GM18858 (cell line): Measurements from ENCODE around the gene TIRAP.
A peak's percentile ranks its signal among the peaks of the same experiment; 100 is the strongest.
"Not testable (repeated sequence)": the region's sequence is repeated elsewhere in the genome, so short reads cannot be mapped to it uniquely, and the experiment has no call there.

Experiments
- ATAC-seq: cut with Tn5 transposase; IDR thresholded peaks from one replicate; pipeline ENCODE4 v1.9.1; 2021; ENCODE audit not compliant: unreplicated experiment

Gene TIRAP

GRCh38 chr11:126284829-126285228, 1.9 kb downstream of the TIRAP start:
- peak; percentile 56 for ATAC-seq

DNA sequence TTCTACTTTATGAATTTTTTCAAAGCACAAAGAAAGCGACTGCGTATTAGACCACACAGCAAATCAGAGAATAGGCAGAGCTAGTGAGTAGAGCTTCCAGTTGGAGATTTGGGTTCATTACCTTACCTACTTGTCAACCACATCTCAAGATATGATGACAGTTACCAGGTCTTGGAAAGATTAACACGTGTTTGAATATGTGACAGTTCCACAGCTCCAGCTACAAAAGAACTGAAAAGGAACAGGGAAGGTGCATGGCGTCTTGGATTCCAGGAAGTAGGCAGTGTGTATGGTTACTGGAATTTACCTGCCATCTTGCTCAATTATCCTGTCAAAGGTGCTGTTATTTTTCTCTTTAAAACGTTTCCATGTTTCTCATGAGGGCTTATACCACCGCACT, 5.3 kb downstream of the TIRAP start:
- no peak for ATAC-seq

- ATAC-seq, result no peak
Observed at GRCh38 chr11:126290887-126291286, 8.0 kb downstream of the TIRAP start.

- no peak for ATAC-seq
Observed at GRCh38 chr11:126293726-126294125, 10.8 kb downstream of the TIRAP start.

DNA sequence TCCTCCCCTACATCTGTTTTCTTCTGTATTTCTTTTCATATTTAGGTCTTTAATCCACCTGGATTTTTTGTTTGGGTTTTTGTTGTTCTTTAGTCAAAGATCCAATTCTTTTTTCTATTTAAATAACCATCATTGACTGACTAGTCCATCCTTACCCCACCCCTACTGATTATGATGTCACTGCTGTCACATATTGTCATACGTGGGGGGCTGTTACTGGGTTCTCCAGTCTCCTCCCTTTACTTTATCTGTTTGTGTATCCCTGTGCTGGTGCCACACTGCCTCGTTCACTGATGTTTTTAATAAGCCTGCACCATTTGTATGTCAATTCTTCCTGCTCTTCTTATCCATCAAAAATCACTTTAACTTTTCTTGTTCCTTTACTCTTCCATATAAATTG, 14.1 kb downstream of the TIRAP start:
- no peak for ATAC-seq

GRCh38 chr11:126303623-126304456, 20.9 kb downstream of the TIRAP start, which contains the start of gene DCPS:
DCPS (plus strand) TSS chr11:126304060; CDS start chr11:126304081, 21 bp downstream.
- ATAC-seq, result peak; percentile 74

DNA sequence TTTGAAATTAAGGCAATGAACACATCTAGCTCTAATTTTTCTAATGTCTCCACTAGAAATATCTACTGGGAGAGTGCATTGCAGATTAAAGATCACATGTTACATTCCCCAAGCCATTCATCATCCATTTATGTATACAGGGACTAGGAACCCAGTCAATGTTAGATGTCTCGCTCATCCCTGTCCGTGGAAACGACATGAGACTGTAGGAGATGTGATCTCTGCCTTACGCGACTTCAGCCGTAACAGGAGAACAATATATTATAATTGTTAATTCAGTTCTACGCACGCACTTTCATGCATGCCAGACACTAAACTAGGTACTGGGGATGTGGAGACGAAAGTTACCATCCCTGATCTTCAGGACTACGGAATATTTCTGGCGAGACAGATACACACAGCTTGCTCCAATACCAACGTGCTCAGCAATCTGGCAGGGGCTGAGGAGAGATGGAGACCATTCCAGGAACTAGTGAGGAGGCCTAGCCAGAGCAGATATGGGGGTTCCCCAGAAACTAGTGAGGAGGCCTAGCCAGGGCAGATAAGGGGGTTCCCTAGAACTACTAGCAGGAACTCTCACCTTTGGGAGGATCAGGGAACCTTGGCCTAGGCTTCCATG, 21.7 kb downstream of the TIRAP start:
- ATAC-seq, result no peak

DNA sequence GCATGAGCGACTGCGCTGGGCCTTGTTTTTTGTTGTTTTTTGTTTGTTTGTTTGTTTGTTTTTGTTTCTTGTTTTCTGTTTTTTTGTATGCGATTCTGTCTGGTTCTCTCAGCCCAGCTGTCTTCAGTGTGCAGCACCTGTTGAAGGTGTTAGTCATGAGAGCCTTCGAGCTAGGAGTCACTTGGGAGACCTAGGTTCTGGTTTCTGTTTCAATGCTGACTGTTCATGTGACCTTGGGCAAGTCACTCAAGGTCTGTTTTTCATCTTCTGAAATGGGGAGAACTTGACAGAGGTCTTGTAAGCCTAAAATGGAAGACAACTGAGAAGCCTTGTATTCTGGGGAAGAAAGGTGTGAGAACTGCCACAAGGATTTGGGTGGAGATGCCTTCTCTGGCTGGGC, 22.8 kb downstream of the TIRAP start:
- peak; percentile 43 for ATAC-seq

- no peak for ATAC-seq
Observed at GRCh38 chr11:126307706-126308105, 24.8 kb downstream of the TIRAP start.

DNA sequence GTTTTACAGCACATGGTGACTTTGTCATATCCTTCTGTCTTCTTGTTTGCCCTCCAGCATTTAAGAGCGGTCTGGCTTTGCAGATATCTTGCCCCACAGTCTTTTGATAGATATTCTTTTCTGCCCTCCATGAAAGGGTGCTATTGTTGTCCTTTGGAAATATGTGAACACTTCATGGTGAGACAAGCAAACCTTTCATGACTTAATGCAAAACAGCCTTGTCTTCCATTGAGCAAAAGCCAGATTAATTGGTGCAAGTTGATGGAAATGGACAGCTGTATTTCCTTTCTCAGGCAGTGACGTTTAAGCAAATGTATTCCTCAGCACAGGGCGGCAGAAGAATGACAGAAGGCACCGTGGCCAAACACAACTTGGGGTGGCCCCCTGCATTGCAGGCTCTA, 25.4 kb downstream of the TIRAP start:
- ATAC-seq, result no peak

DNA sequence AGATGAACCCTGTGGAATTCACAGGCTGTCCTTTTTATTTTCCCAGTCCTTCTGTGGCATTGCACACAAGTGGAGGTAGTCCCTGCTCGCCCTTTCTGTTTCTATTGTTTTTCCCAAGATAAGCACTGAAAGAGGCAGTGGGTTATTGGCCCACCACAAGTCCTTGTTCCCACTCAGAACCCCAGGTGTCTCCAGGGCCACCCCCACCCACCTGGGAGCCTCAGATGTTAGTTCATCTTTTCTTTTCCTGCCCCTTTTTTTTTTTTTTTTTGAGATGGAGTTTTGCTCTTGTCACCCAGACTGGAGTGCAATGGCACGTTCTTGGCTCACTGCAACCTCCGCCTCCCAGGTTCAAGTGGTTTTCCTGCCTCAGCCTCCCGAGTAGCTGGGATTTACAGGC, 25.9 kb downstream of the TIRAP start:
- not testable (repeated sequence) for ATAC-seq

GRCh38 chr11:126310200-126310991, 27.5 kb downstream of the TIRAP start:
- ATAC-seq, result no peak

DNA sequence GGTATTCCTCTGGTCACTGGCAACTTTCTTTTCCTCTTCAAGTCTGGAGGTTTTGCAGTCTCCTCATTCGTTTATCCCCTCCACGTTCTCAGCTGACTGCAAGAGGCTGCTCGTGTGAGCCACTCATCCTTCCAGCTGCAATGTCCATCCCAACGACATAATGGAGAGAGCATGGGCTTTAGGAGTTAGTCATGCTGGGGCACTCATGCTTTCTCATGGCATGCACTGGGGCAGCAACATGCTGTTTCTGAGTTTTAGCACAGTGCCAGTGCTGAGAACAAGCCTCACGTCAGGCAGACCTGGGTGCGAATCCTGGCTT, 28.1 kb downstream of the TIRAP start:
- no peak for ATAC-seq

- peak; percentile 76 for ATAC-seq
Observed at GRCh38 chr11:126311401-126312291, 28.8 kb downstream of the TIRAP start.

- no peak for ATAC-seq
Observed at GRCh38 chr11:126312961-126313360, 30.1 kb downstream of the TIRAP start.

GRCh38 chr11:126313826-126314225, 30.9 kb downstream of the TIRAP start:
- ATAC-seq, result no peak

- ATAC-seq, result no peak
Observed at GRCh38 chr11:126317432-126317755, 34.5 kb downstream of the TIRAP start.

DNA sequence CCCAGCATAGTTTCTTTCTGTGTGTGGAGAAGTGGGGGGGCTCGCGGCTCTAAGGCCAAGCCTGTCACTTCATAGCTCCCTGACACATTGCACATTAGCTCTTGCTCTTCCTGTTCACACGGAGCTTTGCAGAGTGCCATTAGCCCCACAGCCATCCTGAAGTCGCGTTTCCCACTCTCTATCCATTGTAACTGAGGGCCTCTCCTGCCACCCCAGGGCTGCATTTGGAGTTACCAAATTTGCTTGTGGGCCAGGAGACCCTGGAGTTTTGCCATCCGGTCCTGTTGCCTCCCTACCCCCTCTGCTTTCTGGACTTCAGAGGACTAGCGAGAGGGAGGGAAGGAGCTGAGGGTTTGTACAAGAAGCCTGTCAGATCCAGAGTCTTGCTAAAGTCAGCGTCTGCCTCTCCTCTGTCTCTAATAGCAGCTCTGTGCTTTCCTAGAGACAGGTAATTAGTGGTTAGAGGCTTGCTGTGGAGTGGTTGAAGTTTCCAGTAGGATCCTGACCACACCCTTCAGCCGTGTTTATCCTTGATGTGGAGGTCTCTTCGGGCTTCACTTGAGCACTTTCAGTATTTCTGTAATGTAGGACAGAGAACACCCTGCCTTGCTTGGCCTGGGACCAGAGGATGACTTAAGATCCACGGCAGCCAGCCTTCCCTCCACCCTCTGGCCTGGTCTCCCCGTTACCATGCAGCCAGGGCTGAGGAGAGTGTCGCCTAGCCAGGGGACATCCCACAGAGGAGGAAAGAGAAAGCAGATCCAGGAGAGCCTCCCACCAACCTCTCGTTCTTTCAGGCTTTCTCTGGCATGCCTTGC, 35.1 kb downstream of the TIRAP start:
- peak; percentile 9 for ATAC-seq

- peak; percentile 69 for ATAC-seq
Observed at GRCh38 chr11:126318574-126319373, 35.9 kb downstream of the TIRAP start.
